Neural cell (in vitro differentiated cells): Measurements from ENCODE around the gene ADGRG3.

Experiments
- CTCF ChIP-seq: fragments of 450-650 bp; IDR thresholded peaks from 2 replicates; pipeline ENCODE4 v1.5.1; 2014; ENCODE audit warnings: antibody characterized with exemption, mild to moderate bottlenecking, moderate library complexity; ENCODE audit not compliant: poor library complexity, severe bottlenecking
- EP300 ChIP-seq: fragments of 450-650 bp; conservative IDR thresholded peaks from 2 replicates; pipeline ENCODE4 v1.6.1; 2014; ENCODE audit warnings: antibody characterized with exemption, mild to moderate bottlenecking, moderate library complexity; ENCODE audit not compliant: poor library complexity, severe bottlenecking
- EZH2 ChIP-seq: fragments of 200-600, 300-800 bp; shearing (Covaris generic), sonication (generic); IDR thresholded peaks from 2 replicates; pipeline ENCODE4 v1.6.1; 2014; ENCODE audit warnings: antibody characterized with exemption, low read length, borderline replicate concordance, mild to moderate bottlenecking; ENCODE audit not compliant: insufficient read depth, poor library complexity, severe bottlenecking
- MXI1 ChIP-seq: fragments of 450-650 bp; conservative IDR thresholded peaks from 2 replicates; pipeline ENCODE4 v1.6.1; 2014; ENCODE audit warnings: antibody characterized with exemption, mild to moderate bottlenecking; ENCODE audit not compliant: poor library complexity, severe bottlenecking
- REST ChIP-seq: IDR thresholded peaks from 2 replicates; pipeline ENCODE4 v1.6.1; 2012; ENCODE audit warnings: borderline replicate concordance

- TF ChIP-seq EP300 (no peak), CTCF (no peak), MXI1 (no peak), EZH2 (no peak), REST (no peak)
Measured at GRCh38 chr16:57621521-57622271, 46.4 kb upstream of the ADGRG3 start.
